Thyroid gland (tissue), 4 donors: Measurements from ENCODE around the gene LHB. TPM values are rescaled to one million over a fixed set of nuclear protein-coding genes. Genes with fewer than 3 reads are reported as not detected.

Experiments
- DNase-seq, 2 donors: peaks; one replicate each; pipeline ENCODE4 v3.0.0-alpha.2; 2019
- H3K27ac ChIP-seq, 3 donors: fragments of 200-600 bp; sonication (generic); 1 replicate in 2 of 3; 2 replicates in 1 of 3; pipeline ENCODE4 v1.5.1; 2016 to 2019; ENCODE audit warnings: mild to moderate bottlenecking in 1 of 3, moderate library complexity in 1 of 3
- H3K27me3 ChIP-seq: fragments of 200-600 bp; sonication (generic); one replicate; pipeline ENCODE4 v1.5.1; 2019
- H3K36me3 ChIP-seq, 2 donors: fragments of 200-600 bp; sonication (generic); one replicate each; pipeline ENCODE4 v1.5.1; 2016 to 2019
- H3K4me1 ChIP-seq, 2 donors: fragments of 200-600 bp; sonication (generic); one replicate each; pipeline ENCODE4 v1.5.1; 2017 to 2019
- H3K4me3 ChIP-seq, 3 donors: fragments of 200-600 bp; sonication (generic); replicated peaks in 1 of 3; 1 replicate in 2 of 3; 2 replicates in 1 of 3; pipeline ENCODE4 v1.5.1; 2016; ENCODE audit warnings: mild to moderate bottlenecking in 1 of 3
- H3K9me3 ChIP-seq: fragments of 200-600 bp; sonication (generic); one replicate; pipeline ENCODE4 v1.5.1; 2017
- POLR2A ChIP-seq, 2 donors: fragments of 450-650 bp; IDR thresholded peaks; one replicate each; pipeline ENCODE4 v1.6.1; 2017; ENCODE audit warnings: antibody characterized with exemption in 2 of 2, mild to moderate bottlenecking in 2 of 2, moderate library complexity in 1 of 2
- WGBS, 2 donors: methylation state at CpG; one replicate each; pipeline ENCODE4 v1.1.5; 2017; 5-methylcytosine and 5-hydroxymethylcytosine counted together
- intact Hi-C: fragments of 100-400 bp; cut with DNase I; formaldehyde crosslinking; loops from one replicate; pipeline ENCODE4 v1.15.1; 2023
- microRNA-seq: library from miRNA; unstranded; fragments of <30 nt; microRNA quantifications from one replicate; pipeline ENCODE4, GENCODE V29; 2016
- small RNA-seq: library from RNA; depleted of rRNA; stranded (forward); fragments of <200 nt; gene quantifications from one replicate; pipeline ENCODE3, GENCODE V24; 2016
- total RNA-seq, 4 donors: library from RNA; depleted of rRNA; stranded (reverse); fragments of >200 nt; gene quantifications; one replicate each; pipeline ENCODE4 v1.2.3, GENCODE V29; 2016
- TF ChIP-seq, protein P1 (sequence below), 6 experiments: fragments of 200-600 bp in 3 of 6; fragments of 450-650 bp in 3 of 6; sonication (generic) in 3 of 6; IDR thresholded peaks; one replicate each; pipeline ENCODE4 v1.5.1; 2016 to 2019; ENCODE audit warnings: antibody characterized with exemption in 6 of 6, mild to moderate bottlenecking in 2 of 6, inconsistent platforms in 1 of 6, moderate library complexity in 1 of 6

Gene LHB
- total RNA-seq, 4 donors from 2014 or later: not detected

DNA sequence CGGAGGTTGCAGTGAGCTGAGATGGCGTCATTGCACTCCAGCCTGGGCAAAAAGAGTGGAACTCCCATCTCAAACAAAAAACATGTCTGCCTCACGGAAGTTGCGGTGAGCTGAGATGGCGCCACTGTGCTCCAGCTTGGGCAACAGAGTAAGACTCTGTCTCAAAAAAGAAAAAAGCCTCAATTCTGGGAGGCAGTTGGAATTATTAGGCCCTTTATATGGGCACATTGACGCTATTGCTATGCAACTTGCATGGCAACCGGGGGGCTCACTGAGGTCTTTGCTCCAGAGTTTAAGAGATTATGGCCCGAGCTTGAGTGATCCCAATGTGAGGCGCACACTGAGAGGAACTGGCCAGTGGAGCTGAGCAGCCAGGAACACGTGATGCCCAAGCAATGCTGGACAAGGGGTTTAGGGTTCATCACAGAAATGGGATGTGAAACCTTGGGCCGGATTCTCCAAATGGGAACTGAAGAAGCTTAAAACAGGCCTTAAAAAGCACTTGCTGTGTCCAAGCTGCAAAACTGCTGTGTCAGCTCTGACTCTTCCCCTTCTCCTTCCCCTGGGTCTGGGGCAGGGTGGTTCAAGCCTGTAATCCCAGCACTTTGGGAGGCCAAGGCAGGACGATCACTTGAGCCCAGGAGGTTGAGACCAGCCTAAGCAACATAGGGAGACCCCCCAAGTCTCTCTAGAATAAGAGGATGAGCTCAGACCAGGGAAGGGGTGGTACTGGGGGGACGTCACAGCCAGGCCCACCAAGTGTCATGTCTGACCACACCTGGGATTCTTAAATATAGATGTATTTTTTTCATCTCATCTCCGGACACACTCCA, 49.3 kb downstream of the LHB start:
- H3K9me3 ChIP-seq: no peaks in the 10 kb centered on the region
- TF ChIP-seq POLR2A (IDR thresholded peaks at IDR 0.05): no peak
- TF ChIP-seq, protein P1, sequence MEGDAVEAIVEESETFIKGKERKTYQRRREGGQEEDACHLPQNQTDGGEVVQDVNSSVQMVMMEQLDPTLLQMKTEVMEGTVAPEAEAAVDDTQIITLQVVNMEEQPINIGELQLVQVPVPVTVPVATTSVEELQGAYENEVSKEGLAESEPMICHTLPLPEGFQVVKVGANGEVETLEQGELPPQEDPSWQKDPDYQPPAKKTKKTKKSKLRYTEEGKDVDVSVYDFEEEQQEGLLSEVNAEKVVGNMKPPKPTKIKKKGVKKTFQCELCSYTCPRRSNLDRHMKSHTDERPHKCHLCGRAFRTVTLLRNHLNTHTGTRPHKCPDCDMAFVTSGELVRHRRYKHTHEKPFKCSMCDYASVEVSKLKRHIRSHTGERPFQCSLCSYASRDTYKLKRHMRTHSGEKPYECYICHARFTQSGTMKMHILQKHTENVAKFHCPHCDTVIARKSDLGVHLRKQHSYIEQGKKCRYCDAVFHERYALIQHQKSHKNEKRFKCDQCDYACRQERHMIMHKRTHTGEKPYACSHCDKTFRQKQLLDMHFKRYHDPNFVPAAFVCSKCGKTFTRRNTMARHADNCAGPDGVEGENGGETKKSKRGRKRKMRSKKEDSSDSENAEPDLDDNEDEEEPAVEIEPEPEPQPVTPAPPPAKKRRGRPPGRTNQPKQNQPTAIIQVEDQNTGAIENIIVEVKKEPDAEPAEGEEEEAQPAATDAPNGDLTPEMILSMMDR (IDR thresholded peaks at IDR 0.05): no peak
- H3K27ac ChIP-seq: peak overlapping the region; percentile 91 to 97 (median 92)
- peak overlapping the region in 1 of 3 donors; percentile 95 for H3K4me3 ChIP-seq
- peaks cover 15 to 17% of the 10 kb centered on the region in 2 donors for H3K36me3 ChIP-seq
- H3K27me3 ChIP-seq: no peaks in the 10 kb centered on the region
- peaks cover 42 to 47% of the 10 kb centered on the region in 2 donors for H3K4me1 ChIP-seq
- peak; percentile 52 to 57 for DNase-seq
- intact Hi-C loops: no loop called here
- 87 to 88% methylated on average over 14 of the region's 14 CpGs for WGBS, 2 donors

DNA sequence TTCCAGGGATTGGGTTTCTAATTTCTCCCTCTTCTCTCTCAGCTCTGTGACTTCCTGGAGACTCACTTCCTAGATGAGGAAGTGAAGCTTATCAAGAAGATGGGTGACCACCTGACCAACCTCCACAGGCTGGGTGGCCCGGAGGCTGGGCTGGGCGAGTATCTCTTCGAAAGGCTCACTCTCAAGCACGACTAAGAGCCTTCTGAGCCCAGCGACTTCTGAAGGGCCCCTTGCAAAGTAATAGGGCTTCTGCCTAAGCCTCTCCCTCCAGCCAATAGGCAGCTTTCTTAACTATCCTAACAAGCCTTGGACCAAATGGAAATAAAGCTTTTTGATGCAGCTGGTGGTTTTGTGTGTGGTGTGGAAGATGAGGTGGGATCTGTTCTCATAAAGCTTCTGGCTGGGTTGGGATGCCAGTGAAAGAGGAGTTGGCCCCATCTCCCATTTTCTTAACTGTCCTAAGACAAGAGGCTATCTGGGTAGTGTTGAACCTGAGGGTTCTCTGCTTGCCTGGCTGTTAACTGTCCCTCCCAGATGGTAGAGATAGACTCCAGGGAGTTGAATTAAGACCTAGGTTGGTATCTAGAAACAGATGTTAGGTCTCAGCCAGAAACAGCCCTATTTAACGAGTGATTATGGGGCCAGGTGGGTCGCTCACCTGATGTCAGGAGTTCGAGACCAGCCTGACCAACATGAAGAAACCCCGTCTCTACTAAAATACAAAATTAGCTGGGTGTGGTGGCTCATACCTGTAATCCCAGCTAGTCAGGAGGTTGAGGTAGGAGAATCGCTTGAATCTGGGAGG, 50.1 kb downstream of the LHB start:
- WGBS, 2 donors: 70 to 80% methylated on average over 10 of the region's 10 CpGs
- H3K9me3 ChIP-seq: no peaks in the 10 kb centered on the region
- TF ChIP-seq, protein P1 (IDR thresholded peaks at IDR 0.05): no peak
- TF ChIP-seq POLR2A (IDR thresholded peaks at IDR 0.05): no peak
- intact Hi-C loops: no loop called here
- H3K36me3 ChIP-seq: peaks cover 15 to 17% of the 10 kb centered on the region in 2 donors
- peaks cover 44 to 54% of the 10 kb centered on the region in 2 donors for H3K4me1 ChIP-seq
- H3K27me3 ChIP-seq: no peaks in the 10 kb centered on the region
- DNase-seq: peak; percentile 28 to 38
- H3K27ac ChIP-seq: peak overlapping the region; percentile 91 to 97 (median 92)
- peak overlapping the region; percentile 45 to 100 (median 95) for H3K4me3 ChIP-seq

Small RNA genes within 50 kb of the gene (microRNA-seq; reads per million reads assigned to microRNA genes)
- gene MIR6798: not detected

Small RNA genes within 50 kb of the gene (small RNA-seq; reads per million reads assigned to genes)
- gene MIR6798: not detected

Other genes with a start within 250 kb of the LHB start
- gene BCAT2, start 206.1 kb downstream of the LHB start, total RNA-seq: 10 to 100 TPM; 35.4 to 52.8 (median 45.9) TPM
- gene HSD17B14, start 180.6 kb downstream of the LHB start, total RNA-seq: 10 to 100 TPM; 11.9 to 46.8 (median 22.2) TPM
- gene PLEKHA4, start 148.5 kb downstream of the LHB start, total RNA-seq: 10 to 100 TPM; 15.2 to 21.8 (median 19.0) TPM
- 10 to 100 TPM; 18.7 to 31.7 (median 24.2) TPM for gene PPP1R15A, start 144.7 kb downstream of the LHB start, total RNA-seq
- under 1 TPM in 1 of 4 donors, not detected in 3; 0.27 TPM for gene TULP2, start 118.3 kb downstream of the LHB start, total RNA-seq
- 100 to 1,000 TPM; 267 to 424 (median 371) TPM for gene NUCB1, start 116.8 kb downstream of the LHB start, total RNA-seq
- gene DHDH, start 83.4 kb downstream of the LHB start, total RNA-seq: not detected
- 10 to 100 TPM; 28.2 to 74.4 (median 41.2) TPM for gene BAX, start 62.2 kb downstream of the LHB start, total RNA-seq
- over 10,000 TPM in 1 of 4 donors, 1,000 to 10,000 TPM in 3; 5,748 to 12,335 (median 7,175) TPM for gene FTL, start 51.8 kb downstream of the LHB start, total RNA-seq
- gene GYS1, start 23.8 kb downstream of the LHB start, total RNA-seq: 10 to 100 TPM; 17.9 to 33.2 (median 23.9) TPM
- gene RUVBL2, start 23.2 kb downstream of the LHB start, total RNA-seq: 100 to 1,000 TPM in 3 of 4 donors, 10 to 100 TPM in 1; 80.5 to 131 (median 118) TPM
- gene CGB3, start 7.2 kb upstream of the LHB start, total RNA-seq: not detected
- gene CGB2, start 14.8 kb upstream of the LHB start, total RNA-seq: not detected
- not detected for gene CGB1, start 19.8 kb upstream of the LHB start, total RNA-seq
- gene CGB5, start 26.8 kb upstream of the LHB start, total RNA-seq: under 1 TPM in 1 of 4 donors, not detected in 3; 0.56 TPM
- not detected for gene CGB8, start 32.0 kb upstream of the LHB start, total RNA-seq
- gene CGB7, start 40.7 kb upstream of the LHB start, total RNA-seq: not detected
- under 1 TPM in 1 of 4 donors, not detected in 3; 0.33 TPM for gene NTF4, start 47.7 kb upstream of the LHB start, total RNA-seq
- not detected for gene KCNA7, start 55.6 kb upstream of the LHB start, total RNA-seq
- 100 to 1,000 TPM; 253 to 388 (median 305) TPM for gene SNRNP70, start 68.4 kb upstream of the LHB start, total RNA-seq
- 10 to 100 TPM; 10.5 to 17.7 (median 13.8) TPM for gene LIN7B, start 97.3 kb upstream of the LHB start, total RNA-seq
- 10 to 100 TPM in 1 of 4 donors, 1 to 10 TPM in 3; 1.7 to 13.4 (median 6.1) TPM for gene C19orf73, start 102.1 kb upstream of the LHB start, total RNA-seq
- 1 to 10 TPM; 4.6 to 7.4 (median 5.3) TPM for gene PPFIA3, start 102.5 kb upstream of the LHB start, total RNA-seq
- gene HRC, start 138.3 kb upstream of the LHB start, total RNA-seq: 1 to 10 TPM; 1.1 to 4.1 (median 2.1) TPM
- 10 to 100 TPM; 18.4 to 36.4 (median 26.1) TPM for gene TRPM4, start 140.7 kb upstream of the LHB start, total RNA-seq